K562 (cell line): ENCODE data around the gene VWA8. TPM values are rescaled to one million over a fixed set of nuclear protein-coding genes. Genes with fewer than 3 reads are reported as not detected.

ENCODE experiments used
- ATAC-seq: fragments of 200-7000 bp; cut with Tn5 transposase; 3 replicates; pipeline ENCODE4 v1.9.1; 2020; ENCODE audit warnings: moderate library complexity
- BruUV-seq: library from RNA; stranded (reverse); fragments of 400-500 nt; replicated peaks from 2 replicates; lab custom pipeline; 2021; lab: Mats Ljungman, UMichigan
- CTCF ChIA-PET: fragments of 300-600 bp; formaldehyde crosslinking; extraction: SDS; loops from one replicate; lab custom pipeline; 2021; ENCODE audit warnings: low intra/inter-chr PET ratio; lab: Yijun Ruan, JAX
- POLR2A ChIA-PET: fragments of 300-600, 350-650 bp; sonication (Branson Sonifier 250); formaldehyde crosslinking; extraction: SDS; loops from one replicate; lab custom pipeline; 2021; ENCODE audit warnings: antibody characterized with exemption, inconsistent platforms; lab: Yijun Ruan, JAX
- DNase-seq, 4 experiments: peaks; one replicate each; pipeline versions ENCODE4 v3.0.0 to v3.0.0-alpha.2; 2011 to 2018; ENCODE audit warnings: low spot score in 3 of 4, mixed read lengths in 3 of 4; ENCODE audit errors: extremely low read depth in 1 of 4
- FAIRE-seq: peaks from 2 replicates; lab custom pipeline; 2011; peaks lifted over from hg19 to GRCh38; lab: Jason Lieb, UNC
- H2AFZ ChIP-seq: 2 replicates; pipeline ENCODE4 v1.6.0; 2011; ENCODE audit warnings: low read depth, low read length, control low read depth, inconsistent platforms
- H3K27ac ChIP-seq: fragments of 200-600 bp; 3 replicates; pipeline ENCODE4 v1.8.0; 2011; ENCODE audit warnings: low read depth, mild to moderate bottlenecking, control low read depth, inconsistent platforms, low read length, moderate library complexity, mixed read lengths; ENCODE audit errors: extremely low read depth
- H3K27me3 ChIP-seq, 2 experiments: fragments of 300-600 bp in 1 of 2; 2 replicates in 1 of 2; 3 replicates in 1 of 2; pipeline versions ENCODE4 v1.6.0 to v1.8.0; 2011; ENCODE audit warnings: inconsistent platforms in 2 of 2, low read length in 2 of 2, mild to moderate bottlenecking in 1 of 2, mixed read lengths in 1 of 2, moderate library complexity in 1 of 2; ENCODE audit not compliant: control insufficient read depth in 2 of 2, insufficient read depth in 2 of 2
- H3K36me3 ChIP-seq: fragments of 300-600 bp; 3 replicates; pipeline ENCODE4 v1.8.0; 2011; ENCODE audit warnings: mild to moderate bottlenecking, low read length, inconsistent platforms; ENCODE audit not compliant: control insufficient read depth, insufficient read depth
- H3K4me1 ChIP-seq, 2 experiments: fragments of 200-600 bp in 1 of 2; replicated peaks in 1 of 2; 2 replicates in 1 of 2; 3 replicates in 1 of 2; pipeline versions ENCODE4 v1.5.1 to v1.8.0; 2011; ENCODE audit warnings: inconsistent platforms in 2 of 2, low read length in 2 of 2, mild to moderate bottlenecking in 1 of 2, mixed read lengths in 1 of 2, moderate library complexity in 1 of 2; ENCODE audit not compliant: control insufficient read depth in 2 of 2, insufficient read depth in 2 of 2
- H3K4me2 ChIP-seq: 2 replicates; pipeline ENCODE4 v1.6.1; 2011; ENCODE audit warnings: low read length, control low read depth, inconsistent platforms, mixed read lengths; ENCODE audit not compliant: insufficient read depth
- H3K4me3 ChIP-seq: fragments of 200-600 bp; sonication (generic), shearing (Covaris generic); 2 replicates; pipeline ENCODE4 v1.5.1; 2016; ENCODE audit warnings: control low read depth, inconsistent platforms
- H3K79me2 ChIP-seq: fragments of 200-600 bp; 3 replicates; pipeline ENCODE4 v1.8.0; 2011; ENCODE audit warnings: low read length, inconsistent platforms; ENCODE audit not compliant: control insufficient read depth, insufficient read depth
- H3K9ac ChIP-seq, 2 experiments: 2 replicates each; pipeline versions ENCODE4 v1.6.0 to v1.6.1; 2011; ENCODE audit warnings: low read depth in 2 of 2, low read length in 2 of 2, control low read depth in 1 of 2, inconsistent platforms in 1 of 2, mild to moderate bottlenecking in 1 of 2, mixed read lengths in 1 of 2; ENCODE audit not compliant: insufficient read depth in 1 of 2
- H3K9me1 ChIP-seq: one replicate; pipeline ENCODE4 v1.6.0; 2011; ENCODE audit warnings: inconsistent platforms, mild to moderate bottlenecking, low read length, moderate library complexity; ENCODE audit not compliant: control insufficient read depth, insufficient read depth
- H3K9me3 ChIP-seq: replicated peaks from 2 replicates; pipeline ENCODE4 v1.5.1; 2011; ENCODE audit warnings: low read depth, low read length, inconsistent platforms; ENCODE audit not compliant: control insufficient read depth, insufficient read depth
- H4K20me1 ChIP-seq: replicated peaks from 2 replicates; pipeline ENCODE4 v1.6.1; 2011; ENCODE audit warnings: low read length, inconsistent platforms, mixed read lengths; ENCODE audit not compliant: control insufficient read depth, insufficient read depth
- BACH1 ChIP-seq: fragments of 200-800 bp; sonication (Bioruptor generic); IDR thresholded peaks from 2 replicates; pipeline ENCODE4 v1.6.1; 2016; ENCODE audit warnings: missing genetic modification characterization, missing compliant biosample characterization
- MIER1 ChIP-seq: fragments of 450-650 bp; IDR thresholded peaks from 2 replicates; pipeline ENCODE4 v1.6.1; 2016; ENCODE audit warnings: antibody characterized with exemption, mild to moderate bottlenecking, low read depth
- SMARCA4 ChIP-seq: fragments of 450-650 bp; IDR thresholded peaks from 2 replicates; pipeline ENCODE4 v1.6.1; 2016
- TEAD2 ChIP-seq: fragments of 450-650 bp; IDR thresholded peaks from 2 replicates; pipeline ENCODE4 v1.6.1; 2016; ENCODE audit warnings: missing genetic modification characterization, control low read depth, missing compliant biosample characterization
- ZFPM2 ChIP-seq: fragments of 250-450 bp; sonication (Bioruptor Pico); IDR thresholded peaks from 2 replicates; pipeline ENCODE4 v1.5.1; 2022; ENCODE audit warnings: mild to moderate bottlenecking
- ZNF253 ChIP-seq: fragments of 250-450 bp; sonication (Bioruptor Pico); conservative IDR thresholded peaks from 2 replicates; pipeline ENCODE4 v1.6.1; 2021; ENCODE audit warnings: mild to moderate bottlenecking
- in situ Hi-C: fragments of 300-500 bp; cut with MboI; formaldehyde crosslinking; loops from 4 replicates; pipeline ENCODE4 v1.15.0; 2018; ENCODE audit warnings: inconsistent platforms, mixed read lengths
- intact Hi-C: fragments of 100-400 bp; cut with micrococcal nuclease; formaldehyde crosslinking; loops from 2 replicates; pipeline ENCODE4 v1.14.2; 2022
- polyA plus RNA-seq, 8 experiments: library from polyadenylated mRNA; depleted of rRNA in 4 of 8; stranded (reverse) in 5 of 8; unstranded in 3 of 8; fragments of >200 nt; fragmentation: Nextera tagmentation in 2 of 8; fragmentation: Illumina TruSeq in 1 of 8; extraction: Ambion mirVana in 2 of 8; extraction: Trizol in 1 of 8; gene quantifications; 2 replicates each; pipeline versions ENCODE4 v1.2.1 to v1.2.3, GENCODE V29; 2011 to 2014; ENCODE audit warnings: inconsistent platforms in 1 of 8, missing spikeins in 1 of 8
- total RNA-seq, 7 experiments: library from RNA; depleted of rRNA in 6 of 7; stranded (reverse); fragments of >200 nt in 6 of 7; fragmentation: Illumina TruSeq in 2 of 7; extraction: Trizol in 2 of 7; gene quantifications; 2 replicates each; pipeline versions ENCODE4 v1.2.1 to v1.2.3, GENCODE V29; 2011 to 2021; ENCODE audit warnings: low replicate concordance in 1 of 7
- TF ChIP-seq, protein P1 (sequence below), 2 experiments: fragments of 450-650 bp in 1 of 2; sonication (generic) in 1 of 2; formaldehyde crosslinking in 1 of 2; IDR thresholded peaks in 1 of 2; conservative IDR thresholded peaks in 1 of 2; 2 replicates each; pipeline versions ENCODE4 v1.6.1 to v1.8.1; 2016 to 2023; ENCODE audit warnings: mild to moderate bottlenecking in 2 of 2, moderate library complexity in 2 of 2, inconsistent platforms in 1 of 2, missing genetic modification reagents in 1 of 2
- TF ChIP-seq, protein P2 (sequence below): fragments of 450-650 bp; IDR thresholded peaks from 2 replicates; pipeline ENCODE4 v1.6.1; 2014; ENCODE audit warnings: low read depth, mild to moderate bottlenecking, moderate library complexity, borderline replicate concordance
- TF ChIP-seq, protein P3 (sequence below): sonication (generic); IDR thresholded peaks from 2 replicates; pipeline ENCODE4 v1.6.1; 2016

VWA8 gene
- total and polyA plus RNA-seq, 9 of the 15 experiments (the other 6 are each of a cell fraction or from before 2014, with no cell fraction given), result 2.1 to 18.5 (median 13.3) TPM

DNA sequence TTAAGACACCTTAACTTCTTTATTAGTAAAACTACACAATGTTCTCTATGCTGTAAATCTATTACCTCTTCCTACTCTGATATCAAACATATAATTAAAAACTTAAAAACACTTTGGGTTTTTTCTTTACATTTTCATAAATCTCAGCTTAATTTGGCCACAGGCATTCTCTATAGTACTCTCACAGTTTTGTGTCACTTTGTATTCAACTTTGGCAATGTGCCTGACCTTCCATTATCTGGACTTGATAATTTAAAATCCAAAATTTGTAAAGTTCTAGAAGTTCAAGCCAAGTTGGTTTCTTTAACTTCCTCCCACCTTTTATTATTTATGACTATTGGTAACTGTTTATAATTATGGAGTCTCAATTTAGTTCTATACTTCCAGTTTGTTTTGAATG, 46.4 kb downstream of the VWA8 start:
- Histone ChIP-seq H3K9ac (no peak overlapping the region), H3K36me3 (peaks cover 4% of the 10 kb centered on the region), H3K79me2 (peaks cover 38% of the 10 kb centered on the region), H3K4me2 (no peak overlapping the region), H3K9me3 (no peaks in the 10 kb centered on the region), H3K27me3 (no peaks in the 10 kb centered on the region), H4K20me1 (no peaks in the 10 kb centered on the region), H3K27ac (no peak overlapping the region), H3K4me3 (no peak overlapping the region), H3K9me1 (no peaks in the 10 kb centered on the region), H2AFZ (no peak overlapping the region), H3K4me1 (peaks cover 0 to 17% of the 10 kb centered on the region in 2 experiments; a peak in 4 of 5 replicates)
- POLR2A ChIA-PET, result interaction anchor here (1.2 kb wide), 1 partner anchor 17 kb away, joined by 3 read pairs; no protein-coding TSS in a partner anchor
- no peak for ATAC-seq
- CTCF ChIA-PET, result no interaction called here
- DNase-seq, result no peak
- BruUV-seq, result no TSS peak
- in situ Hi-C loops (no loop called here), intact Hi-C loops (loop anchor here (10.0 kb wide), 1 partner anchor 130 kb away; the partner anchor contains the start of gene DGKH)
- no peak for FAIRE-seq
- TF ChIP-seq SMARCA4, result no peak
- TF ChIP-seq TEAD2 (tag), result no peak
- no peak for TF ChIP-seq ZNF253 (CRISPR knock-in tag)
- TF ChIP-seq, protein P1, sequence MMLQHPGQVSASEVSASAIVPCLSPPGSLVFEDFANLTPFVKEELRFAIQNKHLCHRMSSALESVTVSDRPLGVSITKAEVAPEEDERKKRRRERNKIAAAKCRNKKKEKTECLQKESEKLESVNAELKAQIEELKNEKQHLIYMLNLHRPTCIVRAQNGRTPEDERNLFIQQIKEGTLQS (IDR thresholded peaks at IDR 0.05), result no peak
- TF ChIP-seq, protein P1 (CRISPR knock-in tag; conservative IDR thresholded peaks at IDR 0.05), result no peak
- TF ChIP-seq MIER1, result no peak
- no peak for TF ChIP-seq ZFPM2 (CRISPR knock-in tag)
- no peak for TF ChIP-seq BACH1 (tag)
- TF ChIP-seq, protein P2, sequence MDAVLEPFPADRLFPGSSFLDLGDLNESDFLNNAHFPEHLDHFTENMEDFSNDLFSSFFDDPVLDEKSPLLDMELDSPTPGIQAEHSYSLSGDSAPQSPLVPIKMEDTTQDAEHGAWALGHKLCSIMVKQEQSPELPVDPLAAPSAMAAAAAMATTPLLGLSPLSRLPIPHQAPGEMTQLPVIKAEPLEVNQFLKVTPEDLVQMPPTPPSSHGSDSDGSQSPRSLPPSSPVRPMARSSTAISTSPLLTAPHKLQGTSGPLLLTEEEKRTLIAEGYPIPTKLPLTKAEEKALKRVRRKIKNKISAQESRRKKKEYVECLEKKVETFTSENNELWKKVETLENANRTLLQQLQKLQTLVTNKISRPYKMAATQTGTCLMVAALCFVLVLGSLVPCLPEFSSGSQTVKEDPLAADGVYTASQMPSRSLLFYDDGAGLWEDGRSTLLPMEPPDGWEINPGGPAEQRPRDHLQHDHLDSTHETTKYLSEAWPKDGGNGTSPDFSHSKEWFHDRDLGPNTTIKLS, result no peak
- TF ChIP-seq, protein P3, sequence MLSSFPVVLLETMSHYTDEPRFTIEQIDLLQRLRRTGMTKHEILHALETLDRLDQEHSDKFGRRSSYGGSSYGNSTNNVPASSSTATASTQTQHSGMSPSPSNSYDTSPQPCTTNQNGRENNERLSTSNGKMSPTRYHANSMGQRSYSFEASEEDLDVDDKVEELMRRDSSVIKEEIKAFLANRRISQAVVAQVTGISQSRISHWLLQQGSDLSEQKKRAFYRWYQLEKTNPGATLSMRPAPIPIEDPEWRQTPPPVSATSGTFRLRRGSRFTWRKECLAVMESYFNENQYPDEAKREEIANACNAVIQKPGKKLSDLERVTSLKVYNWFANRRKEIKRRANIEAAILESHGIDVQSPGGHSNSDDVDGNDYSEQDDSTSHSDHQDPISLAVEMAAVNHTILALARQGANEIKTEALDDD, result no peak
